Stimulated activated CD4-positive, alpha-beta T cell treated with anti-CD3 and anti-CD28 coated beads, Interleukin-15, amount 100 ng/mL, for 24 hours (primary cell): ENCODE results near the gene CSNK1E.

Experiments used
- DNase-seq: peaks from one replicate; pipeline ENCODE4 v3.0.0-alpha.2; 2020

CSNK1E gene

GRCh38 chr22:38272373-38273134 is 44.7 kb downstream of the CSNK1E start, which contains the start of gene TMEM184B:
TMEM184B (minus strand) TSS chr22:38273010; CDS start chr22:38247961, 25,049 bp downstream.
- DNase-seq = peak; percentile 83

DNA sequence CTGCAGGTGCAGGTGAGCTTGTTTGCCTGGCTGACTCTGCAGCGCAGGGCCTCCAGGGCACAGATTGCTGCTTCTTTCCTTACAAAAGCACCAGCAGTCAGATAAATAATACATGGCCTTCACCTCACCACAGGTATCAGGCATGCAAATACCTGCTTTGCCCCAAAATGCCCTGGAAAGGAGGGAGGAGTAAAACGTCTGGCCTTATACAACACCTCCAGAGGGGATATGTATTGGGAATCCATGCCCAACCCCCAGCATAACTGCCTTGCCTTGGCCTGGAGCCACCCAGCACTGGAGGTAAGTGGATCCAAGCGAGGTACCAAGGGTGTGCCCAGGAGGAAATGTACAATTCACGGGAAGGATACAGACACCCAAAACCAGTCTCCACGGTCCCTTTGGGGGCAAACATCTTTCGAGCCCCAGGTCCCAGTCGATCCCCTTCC is 45.3 kb downstream of the CSNK1E start:
- peak; percentile 11 for DNase-seq

DNA sequence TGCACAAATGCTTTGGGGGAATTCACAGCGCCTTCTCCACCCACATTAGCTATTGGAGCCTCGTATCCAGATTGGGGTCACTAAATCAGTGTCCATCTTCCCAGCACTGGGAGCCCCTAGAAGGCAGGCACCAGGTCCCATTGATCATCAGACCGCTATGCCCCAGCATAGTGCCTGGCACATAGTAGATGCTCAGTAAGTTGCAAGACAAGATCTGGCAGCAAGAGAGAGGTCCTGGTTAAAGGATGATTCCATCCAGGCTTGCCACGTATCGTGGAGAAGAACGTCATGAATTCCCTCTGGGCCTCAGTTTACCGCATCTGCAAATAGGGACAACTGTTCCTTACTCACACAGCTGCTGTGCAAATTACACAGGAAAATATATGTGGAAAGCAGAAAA is 46.1 kb downstream of the CSNK1E start:
- no peak for DNase-seq

GRCh38 chr22:38270091-38270992 is 46.9 kb downstream of the CSNK1E start:
- DNase-seq = no peak

GRCh38 chr22:38269466-38269865 is 47.8 kb downstream of the CSNK1E start:
- no peak for DNase-seq

DNA sequence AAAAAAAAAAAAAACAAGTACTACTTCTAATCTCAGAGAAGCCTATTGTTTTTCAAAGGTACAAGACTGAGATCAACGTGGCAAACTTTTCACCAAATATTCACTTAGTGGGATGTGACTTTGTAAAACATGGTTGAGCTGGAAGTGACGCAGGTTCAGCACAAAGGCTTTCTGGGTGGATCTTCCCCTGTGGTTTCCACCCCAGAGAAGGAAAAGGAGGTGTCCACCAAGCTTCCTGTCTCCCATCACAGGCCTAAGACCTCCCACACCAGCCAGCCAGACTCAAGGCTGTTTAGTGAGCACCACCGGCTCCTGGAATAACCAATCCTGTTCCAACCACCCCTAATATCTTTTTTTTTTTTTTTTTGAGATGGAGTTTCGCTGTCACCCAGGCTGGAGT is 50.1 kb downstream of the CSNK1E start:
- DNase-seq = peak; percentile 54

DNA sequence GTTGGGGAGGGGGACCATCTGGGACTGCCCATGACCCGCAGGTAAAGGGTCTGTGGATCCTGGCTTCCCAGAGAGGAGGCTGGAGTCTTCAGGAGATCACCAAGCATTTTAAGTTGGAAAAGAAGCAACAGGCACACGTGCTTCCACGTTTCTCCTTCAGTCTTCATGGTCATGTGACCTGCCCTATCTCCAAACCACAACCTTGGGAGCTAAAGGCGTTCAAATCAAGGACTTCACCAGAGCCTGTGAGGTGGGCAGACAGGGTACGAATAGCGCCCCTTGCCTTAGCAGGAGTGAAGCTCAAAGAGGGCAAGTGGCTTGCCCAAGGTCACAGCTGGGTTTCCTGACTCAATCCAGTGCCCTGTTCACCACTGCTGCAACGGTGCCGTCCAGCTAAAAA is 51.1 kb downstream of the CSNK1E start:
- DNase-seq = no peak

- DNase-seq = no peak
Observed at GRCh38 chr22:38264322-38264843, 52.9 kb downstream of the CSNK1E start.

DNA sequence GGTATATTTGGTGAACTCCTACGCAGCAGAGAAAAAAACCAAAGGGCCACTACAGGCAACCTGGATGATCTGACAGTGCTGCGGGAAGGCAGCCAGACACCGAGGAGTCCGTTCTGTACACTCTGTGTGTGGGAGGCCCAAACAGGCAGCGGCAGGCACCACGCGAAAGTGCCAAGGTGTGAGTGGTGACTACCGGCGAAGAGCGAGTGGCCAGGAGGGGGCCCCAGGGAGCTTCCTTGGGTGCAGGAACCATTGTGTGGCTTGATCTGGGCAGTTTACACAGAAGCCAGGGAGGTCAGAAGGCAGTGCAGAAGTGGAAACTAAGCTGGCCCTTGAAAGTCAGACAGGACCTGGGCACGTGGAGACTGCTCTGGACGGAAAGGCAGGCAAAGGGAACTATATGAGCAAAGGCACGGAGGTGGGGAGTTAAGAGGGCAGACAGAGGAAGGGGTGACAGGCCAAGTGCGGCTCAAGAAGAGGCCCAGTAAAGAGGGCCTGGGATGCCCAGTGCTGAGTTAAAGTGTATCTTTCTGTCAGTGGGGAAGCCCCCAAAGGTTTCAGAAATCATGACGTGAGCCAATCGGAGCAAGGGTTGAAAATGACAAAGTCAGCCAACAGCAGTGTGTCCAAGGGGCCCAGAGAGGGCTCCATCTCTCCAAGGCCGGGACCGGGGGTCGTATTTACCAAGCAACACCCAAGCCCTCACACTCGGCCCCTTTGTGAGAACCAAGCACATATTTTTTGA is 55.0 kb downstream of the CSNK1E start:
- peak; percentile 62 for DNase-seq

DNA sequence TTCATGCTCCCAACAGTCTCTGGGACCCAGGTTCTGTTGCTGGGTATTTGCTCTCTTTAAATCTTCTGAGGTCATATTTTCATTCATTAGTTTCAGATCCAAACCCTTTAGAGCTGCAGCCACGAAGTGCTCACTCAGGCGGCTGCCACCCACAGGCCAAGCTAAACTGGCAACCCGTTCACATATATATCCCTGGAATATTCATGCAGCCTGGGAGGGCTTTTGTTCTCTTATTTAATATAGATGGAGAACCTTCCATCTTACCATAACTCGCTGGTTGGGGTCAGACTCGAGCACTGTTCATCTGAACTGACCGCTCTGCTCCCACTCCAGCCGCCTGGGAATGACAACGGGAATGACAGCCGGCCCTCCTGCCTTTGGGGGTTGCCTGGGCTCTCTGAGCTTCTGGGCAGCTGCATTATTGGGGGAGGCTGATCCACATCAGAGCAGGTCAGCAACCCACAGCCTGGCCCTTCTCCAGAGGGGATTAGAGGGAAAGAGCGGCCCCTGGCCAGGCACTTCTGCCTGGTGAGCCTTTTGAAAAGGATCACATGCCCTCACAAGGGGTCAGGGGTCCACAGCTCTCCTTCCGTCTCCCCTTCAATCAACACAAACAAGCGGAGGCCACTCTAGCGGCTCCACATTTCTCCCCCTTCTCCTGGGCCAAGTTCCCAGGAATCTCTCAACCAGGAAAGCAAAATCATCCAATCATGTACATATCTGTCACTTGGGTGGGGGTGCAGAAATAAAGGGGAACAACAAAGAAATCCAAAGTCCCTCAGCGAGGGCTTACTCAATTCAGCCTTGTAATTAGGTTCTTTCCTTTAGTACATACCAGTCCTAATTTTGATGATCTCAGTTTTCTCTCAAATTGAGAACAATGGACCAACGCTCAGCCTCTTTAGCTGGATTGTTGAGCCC is 56.2 kb downstream of the CSNK1E start:
- no peak for DNase-seq

GRCh38 chr22:38259370-38259769 is 57.9 kb downstream of the CSNK1E start:
- no peak for DNase-seq

- DNase-seq = no peak
Observed at GRCh38 chr22:38258895-38259294, 58.3 kb downstream of the CSNK1E start.

DNA sequence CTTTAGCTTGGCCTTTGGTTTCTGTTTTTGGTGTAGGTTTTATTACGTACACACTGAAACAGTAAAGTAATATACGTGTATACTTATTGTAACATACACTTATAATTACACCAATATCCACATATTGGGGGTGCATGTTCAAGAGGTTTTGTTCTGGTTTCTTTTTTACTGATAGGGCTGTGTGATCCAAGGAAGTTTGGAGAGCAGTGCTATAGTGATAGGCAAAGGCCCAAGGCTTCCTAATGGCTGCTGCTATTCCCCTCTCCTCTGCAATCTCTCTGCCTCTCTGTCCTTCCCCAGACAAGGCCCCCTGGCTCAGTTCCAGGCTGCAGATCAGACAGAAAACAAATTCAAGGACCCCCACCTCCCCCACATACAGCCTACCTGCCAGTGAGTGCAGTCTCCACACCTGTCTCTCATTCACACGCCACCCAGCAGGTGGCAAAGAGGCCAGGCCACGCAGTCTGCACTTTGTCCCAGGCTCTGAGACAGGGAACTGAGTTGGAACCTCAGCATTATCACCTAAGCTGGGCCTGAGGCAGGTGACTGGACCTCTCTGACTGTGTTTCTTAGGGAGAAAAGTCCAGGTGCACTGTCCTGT is 59.5 kb downstream of the CSNK1E start:
- no peak for DNase-seq

DNA sequence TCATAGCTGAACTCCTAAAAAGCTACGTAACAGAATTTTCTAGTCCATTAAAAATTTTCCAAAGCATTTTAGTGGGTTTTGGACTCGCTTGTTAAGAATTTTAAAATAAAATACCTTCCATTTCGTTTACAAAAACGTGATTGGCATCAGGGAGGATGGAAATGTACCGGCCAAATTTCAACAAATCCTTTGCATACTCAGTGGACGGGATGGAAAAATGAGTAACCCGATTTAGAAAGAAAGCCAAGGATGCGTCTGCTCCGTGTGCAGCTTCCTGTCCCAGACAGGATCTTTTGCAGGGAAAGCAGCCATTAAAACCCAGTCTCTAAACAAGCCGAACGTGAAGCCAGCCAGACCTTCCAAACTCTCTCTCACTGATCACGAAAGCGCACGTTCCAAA is 60.1 kb downstream of the CSNK1E start:
- no peak for DNase-seq

GRCh38 chr22:38255697-38256096 is 61.5 kb downstream of the CSNK1E start:
- DNase-seq = no peak

DNA sequence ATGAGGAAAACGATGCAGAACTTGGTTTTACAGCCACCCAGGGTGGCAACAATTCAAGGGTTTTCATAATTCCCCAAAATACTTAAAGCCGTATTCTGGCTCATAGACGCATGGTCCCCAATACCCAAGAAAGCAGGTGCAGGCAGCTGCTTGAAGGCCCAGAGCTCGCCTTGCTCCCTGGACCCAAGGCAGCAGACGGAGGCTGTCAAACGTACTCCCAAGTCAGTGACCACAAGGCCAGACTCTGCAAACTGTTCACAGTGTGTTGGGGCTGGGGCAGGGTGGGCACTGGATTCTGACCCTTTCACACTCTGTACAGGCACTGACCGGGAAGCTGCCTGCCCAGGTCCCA is 65.9 kb downstream of the CSNK1E start:
- no peak for DNase-seq

DNA sequence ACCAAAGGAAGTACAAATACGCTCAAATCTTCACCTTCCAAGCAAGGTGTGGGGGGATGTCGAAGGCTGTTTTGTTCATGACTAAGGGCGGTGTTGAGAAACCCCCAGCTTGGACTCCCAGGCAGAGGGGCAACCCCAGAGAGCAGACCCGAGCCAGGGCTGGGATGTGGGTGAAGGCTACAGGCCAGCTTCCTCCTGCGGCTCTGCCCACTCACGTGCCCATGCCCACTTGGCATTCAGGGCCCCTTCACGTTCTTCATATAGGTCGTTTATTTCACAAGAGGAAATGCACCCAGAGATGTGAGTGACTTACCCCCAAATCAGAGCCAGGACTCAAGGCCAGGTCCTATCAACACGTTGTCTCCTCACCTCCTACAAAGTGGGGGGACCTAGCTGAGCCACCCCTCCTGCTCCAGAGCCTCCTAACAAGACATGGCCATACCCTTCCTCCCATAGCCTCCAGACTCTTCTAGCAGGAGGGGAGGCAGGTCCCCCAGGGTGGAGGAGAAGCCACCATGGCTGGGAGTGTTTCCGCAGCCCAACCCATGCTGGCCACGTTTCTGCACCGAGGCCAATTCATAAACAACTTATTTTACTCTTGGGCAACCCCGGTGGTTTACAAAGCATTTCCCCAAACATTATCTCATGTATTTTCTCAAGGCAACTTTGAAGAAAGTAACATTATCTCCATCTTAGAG is 66.4 kb downstream of the CSNK1E start:
- DNase-seq = no peak

- DNase-seq = no peak
Observed at GRCh38 chr22:38249803-38250642, 67.2 kb downstream of the CSNK1E start.

GRCh38 chr22:38249301-38249700 is 67.9 kb downstream of the CSNK1E start:
- no peak for DNase-seq

DNA sequence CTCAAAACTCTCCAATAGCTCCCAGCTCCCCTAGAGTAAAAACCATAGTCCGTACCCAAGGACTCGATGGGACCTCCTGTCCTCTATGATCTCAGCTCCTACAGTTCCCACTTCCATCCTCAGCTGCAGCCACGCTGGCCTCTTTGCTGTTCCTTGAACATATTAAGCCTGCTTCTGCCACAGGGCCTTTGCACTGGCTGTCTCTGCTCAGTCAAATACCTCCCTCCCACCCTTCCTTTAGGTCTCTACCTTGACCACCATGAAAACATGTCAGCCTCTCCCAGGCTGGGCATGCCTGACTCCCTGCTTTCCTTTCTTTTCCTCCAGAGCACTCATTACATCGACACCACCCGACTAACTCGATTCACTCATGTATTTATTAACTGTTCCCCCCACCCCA is 69.0 kb downstream of the CSNK1E start:
- no peak for DNase-seq
